Cardiac fibroblast (primary cell): ENCODE data around the gene MICAL2.

ENCODE experiments used
- DNase-seq, 2 donors: peaks; one replicate each; pipeline versions ENCODE4 v3.0.0 to v3.0.0-alpha.2; 2010; ENCODE audit warnings: low read depth in 2 of 2
- H3K4me3 ChIP-seq, 2 donors: replicated peaks in 1 of 2; 1 replicate in 1 of 2; 2 replicates in 1 of 2; pipeline ENCODE4 v1.5.1; 2011; ENCODE audit warnings: low read depth in 2 of 2, low read length in 2 of 2, mild to moderate bottlenecking in 2 of 2, moderate library complexity in 1 of 2
- CTCF ChIP-seq: IDR thresholded peaks from one replicate; pipeline ENCODE4 v1.5.1; 2011; ENCODE audit warnings: low read depth, mild to moderate bottlenecking, low read length, inconsistent platforms

MICAL2 gene

DNA sequence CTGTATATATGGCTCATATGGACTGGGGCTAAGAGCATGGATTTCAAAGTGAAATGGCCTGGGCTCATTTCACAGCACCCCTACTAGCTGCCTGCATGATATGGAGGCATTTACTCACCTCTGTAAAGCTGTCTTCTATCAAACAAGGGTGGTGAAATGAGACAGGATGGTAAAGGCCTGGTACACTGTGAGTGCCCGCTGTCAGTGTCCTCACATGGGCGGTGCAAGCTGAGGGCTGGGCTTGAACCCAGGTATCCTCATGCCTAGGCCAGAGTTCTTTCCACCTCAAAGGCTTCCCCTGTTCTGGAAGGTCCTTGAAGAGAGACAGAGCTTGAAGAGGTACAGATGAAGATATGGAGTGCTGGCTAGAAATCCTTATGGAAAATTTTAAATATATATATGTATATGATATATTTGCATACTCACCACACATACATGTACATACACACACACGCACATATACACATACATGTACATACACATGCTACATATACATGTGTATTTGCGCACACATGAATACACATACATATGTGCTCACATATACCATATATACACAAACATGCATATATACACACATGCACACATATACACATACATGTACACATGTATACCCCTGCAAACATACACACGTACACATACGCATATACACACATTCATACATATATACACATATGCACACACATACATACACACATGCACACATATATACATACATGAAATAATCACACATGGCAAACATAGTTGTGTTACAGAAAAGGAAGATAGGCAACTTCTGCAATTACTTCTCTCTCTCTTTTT lies 44.7 kb downstream of the MICAL2 start:
- TF ChIP-seq CTCF: no peak
- H3K4me3 ChIP-seq: no peak overlapping the region
- DNase-seq: no peak

GRCh38 chr11:12155696-12156095 lies 45.3 kb downstream of the MICAL2 start:
- TF ChIP-seq CTCF: no peak
- DNase-seq: no peak
- no peak overlapping the region for H3K4me3 ChIP-seq

- DNase-seq: no peak
- H3K4me3 ChIP-seq: no peak overlapping the region
- TF ChIP-seq CTCF: no peak
These were observed 46.1 kb downstream of the MICAL2 start for GRCh38 chr11:12156301-12157140.

GRCh38 chr11:12157241-12157661 lies 46.9 kb downstream of the MICAL2 start:
- no peak overlapping the region for H3K4me3 ChIP-seq
- peak; percentile 72 to 87 for DNase-seq
- no peak for TF ChIP-seq CTCF

DNA sequence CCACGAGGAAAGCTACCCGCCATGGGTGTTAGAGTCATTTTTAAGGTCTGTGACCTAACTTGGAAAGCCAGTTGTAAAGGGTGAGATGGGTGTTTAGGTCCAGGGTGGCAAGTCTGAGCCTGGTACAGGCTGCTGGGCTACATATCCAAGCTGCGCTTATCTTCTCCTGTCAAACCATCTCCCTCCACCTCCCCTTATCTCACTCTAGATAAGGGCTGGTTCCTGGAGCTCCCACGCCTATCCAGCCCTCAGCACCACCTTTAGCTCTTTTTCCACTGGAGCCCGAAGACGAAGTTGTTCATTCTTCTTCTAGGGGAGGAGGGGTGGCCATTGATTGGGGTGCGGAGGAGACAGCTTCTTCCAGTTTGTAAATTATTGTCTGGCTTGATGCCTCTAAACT lies 48.5 kb downstream of the MICAL2 start:
- DNase-seq: peak in 1 of 2 donors; percentile 69
- H3K4me3 ChIP-seq: no peak overlapping the region
- TF ChIP-seq CTCF: no peak

- DNase-seq: peak; percentile 87 to 89
These were observed 49.1 kb downstream of the MICAL2 start for GRCh38 chr11:12159351-12160099.

More at GRCh38 chr11:12159351-12160099, 49.1 kb downstream of the MICAL2 start:
- no peak overlapping the region for H3K4me3 ChIP-seq
- TF ChIP-seq CTCF: no peak
